ENCODE results near the gene POP7. TPM values are rescaled to one million over a fixed set of nuclear protein-coding genes. Genes with fewer than 3 reads are reported as not detected.
A peak's percentile ranks its signal among the peaks of the same experiment; 100 is the strongest.

POP7 gene
- total RNA-seq, 2 donors from 2014 or later: 17.1 to 20.8 TPM

GRCh38 chr7:100692578-100692961 lies 13.4 kb upstream of the POP7 start:
- Histone ChIP-seq H3K27ac (peak overlapping the region in 3 of 4 donors; percentile 70 to 85 (median 73)), H3K9me3 (no peaks in the 10 kb centered on the region), H3K4me3 (no peak overlapping the region), H3K27me3 (no peaks in the 10 kb centered on the region), H3K4me1 (peaks cover 56% of the 10 kb centered on the region), H3K36me3 (replicated peaks in 1 of 2; ENCODE audit: insufficient read depth in 1 of 2, low read depth in 2 of 2) (peaks cover 0 to 7% of the 10 kb centered on the region in 2 donors)
- no peak for TF ChIP-seq POLR2A (IDR thresholded peaks at IDR 0.05)
- TF ChIP-seq CTCF (IDR thresholded peaks at IDR 0.05): no peak
- no peak for DNase-seq
- WGBS, 2 donors: 51 to 63% methylated on average over 6 of the region's 6 CpGs
- ATAC-seq: no peak
- intact Hi-C loops (cut with DNase I): no loop called here

GRCh38 chr7:100693312-100694097 lies 12.4 kb upstream of the POP7 start:
- DNase-seq (peak in 2 of 4 donors; percentile 18 to 19), ATAC-seq (peak; percentile 53)
- no peaks in the 10 kb centered on the region for H3K36me3 ChIP-seq (replicated peaks in 1 of 2; ENCODE audit: insufficient read depth in 1 of 2, low read depth in 2 of 2)
- TF ChIP-seq POLR2A (IDR thresholded peaks at IDR 0.05): no peak
- TF ChIP-seq CTCF (IDR thresholded peaks at IDR 0.05): no peak
- H3K4me1 ChIP-seq: peaks cover 49% of the 10 kb centered on the region
- WGBS, 2 donors: 1% methylated on average over 8 to 56 of the region's 81 CpGs
- intact Hi-C loops (cut with DNase I): no loop called here
- H3K4me3 ChIP-seq: peak overlapping the region; percentile 60 to 86
- H3K27me3 ChIP-seq: no peaks in the 10 kb centered on the region
- H3K9me3 ChIP-seq: no peaks in the 10 kb centered on the region
- peak overlapping the region; percentile 54 to 85 (median 72) for H3K27ac ChIP-seq

GRCh38 chr7:100694098-100694745 lies 11.7 kb upstream of the POP7 start, which contains the start of gene GIGYF1:
Gene GIGYF1, minus strand, starts transcription at chr7:100694250. Its CDS starts 6,012 bp downstream, at chr7:100688238.
- H3K4me1 ChIP-seq: peaks cover 41% of the 10 kb centered on the region
- H3K9me3 ChIP-seq: no peaks in the 10 kb centered on the region
- TF ChIP-seq POLR2A (IDR thresholded peaks at IDR 0.05) (peak in 2 of 3 donors; percentile 19 to 25), CTCF (IDR thresholded peaks at IDR 0.05) (no peak)
- peak within 1 kb of the TSS; percentile 60 to 86 for H3K4me3 ChIP-seq
- no peaks in the 10 kb centered on the region for H3K36me3 ChIP-seq (replicated peaks in 1 of 2; ENCODE audit: insufficient read depth in 1 of 2, low read depth in 2 of 2)
- H3K27ac ChIP-seq: peak within 1 kb of the TSS; percentile 54 to 85 (median 72)
- DNase-seq (peak; percentile 72 to 83 (median 74)), ATAC-seq (peak; percentile 75)
- WGBS, 2 donors: 0 to 1% methylated on average over 3 to 15 of the region's 102 CpGs
- intact Hi-C loops (cut with DNase I): no loop called here
- H3K27me3 ChIP-seq: no peaks in the 10 kb centered on the region

- no peaks in the 10 kb centered on the region for H3K9me3 ChIP-seq
- DNase-seq: no peak
- ATAC-seq: no peak
- H3K27me3 ChIP-seq: no peaks in the 10 kb centered on the region
- H3K4me1 ChIP-seq: peaks cover 27% of the 10 kb centered on the region
- intact Hi-C loops (cut with DNase I): no loop called here
- H3K36me3 ChIP-seq (replicated peaks in 1 of 2; ENCODE audit: insufficient read depth in 1 of 2, low read depth in 2 of 2): no peaks in the 10 kb centered on the region
- 65 to 83% methylated on average over 5 to 6 of the region's 6 CpGs for WGBS, 2 donors
- TF ChIP-seq POLR2A (IDR thresholded peaks at IDR 0.05) (no peak), CTCF (IDR thresholded peaks at IDR 0.05) (no peak)
- H3K4me3 ChIP-seq: no peak overlapping the region
- peak overlapping the region in 1 of 4 donors; percentile 2 for H3K27ac ChIP-seq
These were observed 9.8 kb upstream of the POP7 start for GRCh38 chr7:100696123-100696521.
